SJSA1 (cell line): ENCODE measurements around the gene NCK1. TPM values are rescaled to one million over a fixed set of nuclear protein-coding genes. Genes with fewer than 3 reads are reported as not detected.
A peak's percentile ranks its signal among the peaks of the same experiment; 100 is the strongest.
"Not testable (repeated sequence)": the region's sequence is repeated elsewhere in the genome, so short reads cannot be mapped to it uniquely, and the experiment has no call there.

Experiments
- DNase-seq, 2 experiments: peaks; one replicate each; pipeline ENCODE4 v3.0.0-alpha.2; 2015 to 2020; ENCODE audit warnings: low spot score in 2 of 2, low read depth in 1 of 2
- H3K27ac ChIP-seq: fragments of 250-450 bp; sonication (Bioruptor Pico); 2 replicates; pipeline ENCODE4 v1.5.1; 2020; ENCODE audit warnings: mild to moderate bottlenecking, moderate library complexity
- H3K27me3 ChIP-seq: fragments of 250-450 bp; sonication (Bioruptor Pico); replicated peaks from 2 replicates; pipeline ENCODE4 v1.5.1; 2020; ENCODE audit warnings: mild to moderate bottlenecking, moderate library complexity
- H3K36me3 ChIP-seq: fragments of 250-450 bp; sonication (Bioruptor Pico); 2 replicates; pipeline ENCODE4 v1.5.1; 2020; ENCODE audit warnings: mild to moderate bottlenecking
- H3K4me1 ChIP-seq: fragments of 250-450 bp; sonication (Bioruptor Pico); replicated peaks from 2 replicates; pipeline ENCODE4 v1.6.1; 2021; ENCODE audit warnings: mild to moderate bottlenecking
- H3K4me3 ChIP-seq: fragments of 250-450 bp; sonication (Bioruptor Pico); 2 replicates; pipeline ENCODE4 v1.5.1; 2020; ENCODE audit warnings: mild to moderate bottlenecking
- H3K9me3 ChIP-seq: fragments of 250-450 bp; sonication (Bioruptor Pico); replicated peaks from 2 replicates; pipeline ENCODE4 v1.5.1; 2020; ENCODE audit warnings: mild to moderate bottlenecking
- total RNA-seq: library from RNA; depleted of rRNA; stranded (reverse); fragments of >200 nt; shearing (Covaris generic); gene quantifications from 2 replicates; pipeline ENCODE4 v1.2.3, GENCODE V29; 2014

The NCK1 gene
- total RNA-seq, 1 experiment from 2014 or later, result 42.2 TPM

- DNase-seq, result no peak
- no peaks in the 10 kb centered on the region for H3K9me3 ChIP-seq
- H3K36me3 ChIP-seq, result no peaks in the 10 kb centered on the region
- H3K27ac ChIP-seq, result no peak overlapping the region
- H3K4me3 ChIP-seq, result no peak overlapping the region
- no peaks in the 10 kb centered on the region for H3K27me3 ChIP-seq
- H3K4me1 ChIP-seq, result peaks cover 59% of the 10 kb centered on the region
Measured at GRCh38 chr3:136954251-136954650, 92.2 kb downstream of the NCK1 start.

GRCh38 chr3:136954980-136955780 lies 93.2 kb downstream of the NCK1 start:
- Histone ChIP-seq H3K36me3 (no peaks in the 10 kb centered on the region), H3K4me3 (no peak overlapping the region), H3K9me3 (no peaks in the 10 kb centered on the region), H3K27ac (peak overlapping the region; percentile 77), H3K4me1 (peaks cover 59% of the 10 kb centered on the region), H3K27me3 (no peaks in the 10 kb centered on the region)
- peak in 1 of 2 experiments; percentile 38 for DNase-seq

- Histone ChIP-seq H3K27ac (peak overlapping the region; percentile 77), H3K4me1 (peaks cover 64% of the 10 kb centered on the region), H3K9me3 (no peaks in the 10 kb centered on the region), H3K4me3 (no peak overlapping the region), H3K27me3 (no peaks in the 10 kb centered on the region), H3K36me3 (no peaks in the 10 kb centered on the region)
- peak; percentile 74 to 81 for DNase-seq
Measured at GRCh38 chr3:136955813-136956212, 93.8 kb downstream of the NCK1 start.

GRCh38 chr3:136956971-136957370 lies 95.0 kb downstream of the NCK1 start:
- Histone ChIP-seq H3K27me3 (no peaks in the 10 kb centered on the region), H3K27ac (0 out of 2 replicates have a peak overlapping the region, but pooled peaks have one; percentile 45), H3K4me3 (no peak overlapping the region), H3K4me1 (peaks cover 69% of the 10 kb centered on the region), H3K36me3 (no peaks in the 10 kb centered on the region), H3K9me3 (no peaks in the 10 kb centered on the region)
- DNase-seq, result no peak

- Histone ChIP-seq H3K9me3 (no peaks in the 10 kb centered on the region), H3K4me1 (peaks cover 60% of the 10 kb centered on the region), H3K27ac (peak within 1 kb of the TSS; percentile 45), H3K27me3 (no peaks in the 10 kb centered on the region), H3K36me3 (no peaks in the 10 kb centered on the region), H3K4me3 (no peak within 1 kb of the TSS)
- DNase-seq, result peak; percentile 40 to 48
Measured at GRCh38 chr3:136957751-136958288, 95.8 kb downstream of the NCK1 start, which contains the start of gene IL20RB. Gene IL20RB (plus strand): TSS chr3:136957983. CDS start chr3:136958114, 131 bp downstream.

- Histone ChIP-seq H3K27me3 (no peaks in the 10 kb centered on the region), H3K4me3 (no peak overlapping the region)
Measured at GRCh38 chr3:136958939-136959338, 96.9 kb downstream of the NCK1 start.

GRCh38 chr3:136959599-136959998 lies 97.6 kb downstream of the NCK1 start:
- Histone ChIP-seq H3K4me3 (no peak overlapping the region), H3K27ac (no peak overlapping the region), H3K27me3 (no peaks in the 10 kb centered on the region), H3K9me3 (no peaks in the 10 kb centered on the region), H3K36me3 (no peaks in the 10 kb centered on the region), H3K4me1 (peaks cover 49% of the 10 kb centered on the region)
- no peak for DNase-seq

More at GRCh38 chr3:136958939-136959338, 96.9 kb downstream of the NCK1 start:
- Histone ChIP-seq H3K9me3 (no peaks in the 10 kb centered on the region), H3K27ac (no peak overlapping the region), H3K4me1 (peaks cover 55% of the 10 kb centered on the region), H3K36me3 (no peaks in the 10 kb centered on the region)
- no peak for DNase-seq

GRCh38 chr3:136960838-136961836 lies 99.1 kb downstream of the NCK1 start:
- H3K4me1 ChIP-seq, result peaks cover 34% of the 10 kb centered on the region
- no peaks in the 10 kb centered on the region for H3K27me3 ChIP-seq
- no peak for DNase-seq
- no peak overlapping the region for H3K4me3 ChIP-seq
- H3K9me3 ChIP-seq, result no peaks in the 10 kb centered on the region
- no peaks in the 10 kb centered on the region for H3K36me3 ChIP-seq
- no peak overlapping the region for H3K27ac ChIP-seq

GRCh38 chr3:136962927-136963326 lies 100.9 kb downstream of the NCK1 start:
- no peaks in the 10 kb centered on the region for H3K9me3 ChIP-seq
- no peaks in the 10 kb centered on the region for H3K36me3 ChIP-seq
- H3K27ac ChIP-seq, result no peak overlapping the region
- H3K27me3 ChIP-seq, result no peaks in the 10 kb centered on the region
- H3K4me3 ChIP-seq, result no peak overlapping the region
- peaks cover 16% of the 10 kb centered on the region for H3K4me1 ChIP-seq
- DNase-seq, result no peak

GRCh38 chr3:136969539-136969938 lies 107.5 kb downstream of the NCK1 start:
- not testable (repeated sequence) for DNase-seq, H3K4me3 ChIP-seq

GRCh38 chr3:136973352-136973751 lies 111.3 kb downstream of the NCK1 start:
- no peak for DNase-seq
- Histone ChIP-seq H3K9me3 (no peaks in the 10 kb centered on the region), H3K27ac (no peak overlapping the region), H3K36me3 (no peaks in the 10 kb centered on the region), H3K4me1 (no peaks in the 10 kb centered on the region), H3K4me3 (no peak overlapping the region), H3K27me3 (no peaks in the 10 kb centered on the region)

More at GRCh38 chr3:136969539-136969938, 107.5 kb downstream of the NCK1 start:
- not testable (repeated sequence) for H3K27ac ChIP-seq, H3K27me3 ChIP-seq, H3K9me3 ChIP-seq, H3K36me3 ChIP-seq, H3K4me1 ChIP-seq

GRCh38 chr3:136974670-136975069 lies 112.7 kb downstream of the NCK1 start:
- no peak overlapping the region for H3K27ac ChIP-seq
- no peaks in the 10 kb centered on the region for H3K4me1 ChIP-seq
- H3K36me3 ChIP-seq, result no peaks in the 10 kb centered on the region
- no peaks in the 10 kb centered on the region for H3K27me3 ChIP-seq
- H3K9me3 ChIP-seq, result no peaks in the 10 kb centered on the region
- DNase-seq, result no peak
- H3K4me3 ChIP-seq, result no peak overlapping the region

GRCh38 chr3:136979204-136979603 lies 117.2 kb downstream of the NCK1 start:
- H3K4me1 ChIP-seq, result no peaks in the 10 kb centered on the region
- DNase-seq, result no peak
- H3K36me3 ChIP-seq, result no peaks in the 10 kb centered on the region
- no peaks in the 10 kb centered on the region for H3K27me3 ChIP-seq
- no peak overlapping the region for H3K27ac ChIP-seq
- no peaks in the 10 kb centered on the region for H3K9me3 ChIP-seq
- H3K4me3 ChIP-seq, result no peak overlapping the region
